ENCODE results near the gene WBP2NL.
A peak's percentile ranks its signal among the peaks of the same experiment; 100 is the strongest.
"Not testable (repeated sequence)": the region's sequence is repeated elsewhere in the genome, so short reads cannot be mapped to it uniquely, and the experiment has no call there.

Gene WBP2NL

GRCh38 chr22:41998361-41999261, at the start of gene WBP2NL:
Gene WBP2NL, plus strand, starts transcription at chr22:41998788. Its CDS starts 31 bp downstream, at chr22:41998819.
- DNase-seq (ENCODE audit: low read depth), result peak; percentile 57

GRCh38 chr22:41948928-41949296, 49.7 kb upstream of the WBP2NL start:
- DNase-seq (ENCODE audit: low read depth), result not testable (repeated sequence)

- DNase-seq (ENCODE audit: low read depth), result no peak
Measured at GRCh38 chr22:41949297-41949965, 49.2 kb upstream of the WBP2NL start.

- no peak for DNase-seq (ENCODE audit: low read depth)
Measured at GRCh38 chr22:41951898-41952474, 46.6 kb upstream of the WBP2NL start, which contains the start of gene SMIM45. Gene SMIM45, plus strand, starts transcription at chr22:41952150.

GRCh38 chr22:41952713-41953112, 45.9 kb upstream of the WBP2NL start:
- DNase-seq (ENCODE audit: low read depth), result no peak

GRCh38 chr22:41957941-41958556, 40.5 kb upstream of the WBP2NL start:
- no peak for DNase-seq (ENCODE audit: low read depth)

- DNase-seq (ENCODE audit: low read depth), result no peak
Measured at GRCh38 chr22:41963453-41964111, 35.0 kb upstream of the WBP2NL start.

- DNase-seq (ENCODE audit: low read depth), result no peak
Measured at GRCh38 chr22:41964112-41964491, 34.5 kb upstream of the WBP2NL start.

GRCh38 chr22:41966225-41966606, 32.4 kb upstream of the WBP2NL start:
- no peak for DNase-seq (ENCODE audit: low read depth)

GRCh38 chr22:41966607-41967240, 31.9 kb upstream of the WBP2NL start:
- no peak for DNase-seq (ENCODE audit: low read depth)

- DNase-seq (ENCODE audit: low read depth), result no peak
Measured at GRCh38 chr22:41968601-41969000, 30.0 kb upstream of the WBP2NL start.

GRCh38 chr22:41969110-41969646, 29.4 kb upstream of the WBP2NL start, which contains the start of gene SEPTIN3:
Gene SEPTIN3, plus strand, starts transcription at chr22:41969443. Its CDS starts 2,050 bp downstream, at chr22:41971493.
- DNase-seq (ENCODE audit: low read depth), result no peak

GRCh38 chr22:41970601-41971000, 28.0 kb upstream of the WBP2NL start:
- DNase-seq (ENCODE audit: low read depth), result no peak

GRCh38 chr22:41971431-41971830, 27.2 kb upstream of the WBP2NL start:
- DNase-seq (ENCODE audit: low read depth), result no peak

GRCh38 chr22:41974691-41975290, 23.8 kb upstream of the WBP2NL start:
- no peak for DNase-seq (ENCODE audit: low read depth)

- DNase-seq (ENCODE audit: low read depth), result no peak
Measured at GRCh38 chr22:41975299-41976069, 23.1 kb upstream of the WBP2NL start.

GRCh38 chr22:41976070-41976901, 22.3 kb upstream of the WBP2NL start:
- no peak for DNase-seq (ENCODE audit: low read depth)

GRCh38 chr22:41976961-41977566, 21.5 kb upstream of the WBP2NL start:
- no peak for DNase-seq (ENCODE audit: low read depth)
